Left lung (tissue), 10 donors: ENCODE data around the gene RTN4RL2. TPM values are rescaled to one million over a fixed set of nuclear protein-coding genes. Genes with fewer than 3 reads are reported as not detected.

Experiments used
- ATAC-seq: fragments of 200-7000 bp; cut with Tn5 transposase; one replicate; pipeline ENCODE4 v1.9.1; 2020; ENCODE audit warnings: moderate library complexity
- DNase-seq, 4 donors: peaks; one replicate each; pipeline ENCODE4 v3.0.0-alpha.2; 2013 to 2020
- H3K27ac ChIP-seq, 2 donors: fragments of 200-600 bp; sonication (generic) in 1 of 2; one replicate each; pipeline versions ENCODE4 v1.5.0 to v1.8.0; 2020 to 2021
- H3K27me3 ChIP-seq, 2 donors: fragments of 200-600 bp; sonication (generic) in 1 of 2; one replicate each; pipeline versions ENCODE4 v1.5.0 to v1.8.0; 2020 to 2021
- H3K36me3 ChIP-seq, 2 donors: fragments of 200-600 bp; sonication (generic) in 1 of 2; one replicate each; pipeline versions ENCODE4 v1.5.0 to v1.8.0; 2020 to 2021
- H3K4me1 ChIP-seq, 2 donors: fragments of 200-600 bp; one replicate each; pipeline ENCODE4 v1.8.0; 2021
- H3K4me3 ChIP-seq, 2 donors: fragments of 200-600 bp; sonication (generic) in 1 of 2; one replicate each; pipeline versions ENCODE4 v1.5.0 to v1.8.0; 2020 to 2021; ENCODE audit warnings: mild to moderate bottlenecking in 1 of 2
- H3K9me3 ChIP-seq, 2 donors: fragments of 200-600 bp; sonication (generic) in 1 of 2; one replicate each; pipeline versions ENCODE4 v1.5.0 to v1.8.0; 2020 to 2021
- intact Hi-C, 2 donors: fragments of 100-400 bp; cut with DNase I; formaldehyde crosslinking; loops; one replicate each; pipeline versions ENCODE4 v1.11.2 to v1.14.2; 2022
- polyA plus RNA-seq, 6 donors: library from polyadenylated mRNA; unstranded; fragments of 120-200 nt; gene quantifications; one replicate each; pipeline ENCODE4 v1.2.1, GENCODE V29; 2013; ENCODE audit not compliant: insufficient read length in 6 of 6
- total RNA-seq, 2 donors: library from RNA; stranded (reverse); fragmentation: NEBNext Ultra II Directional; extraction: Animal tissue kit (Norgen Biotek cat#: 25700); gene quantifications; one replicate each; pipeline ENCODE4 v1.2.1, GENCODE V29; 2021
- TF ChIP-seq, protein P1 (sequence below), 2 donors: fragments of 200-600 bp; sonication (generic) in 1 of 2; IDR thresholded peaks; one replicate each; pipeline versions ENCODE4 v1.5.0 to v1.8.0; 2021; ENCODE audit warnings: antibody characterized with exemption in 2 of 2
- donor health status: DM: no; HTN: yes; CAD: no.
- donor health status: DM: no; HTN: no; CAD: no.

RTN4RL2 gene
- total and polyA plus RNA-seq, 8 donors = 0.87 to 4.8 (median 2.5) TPM

DNA sequence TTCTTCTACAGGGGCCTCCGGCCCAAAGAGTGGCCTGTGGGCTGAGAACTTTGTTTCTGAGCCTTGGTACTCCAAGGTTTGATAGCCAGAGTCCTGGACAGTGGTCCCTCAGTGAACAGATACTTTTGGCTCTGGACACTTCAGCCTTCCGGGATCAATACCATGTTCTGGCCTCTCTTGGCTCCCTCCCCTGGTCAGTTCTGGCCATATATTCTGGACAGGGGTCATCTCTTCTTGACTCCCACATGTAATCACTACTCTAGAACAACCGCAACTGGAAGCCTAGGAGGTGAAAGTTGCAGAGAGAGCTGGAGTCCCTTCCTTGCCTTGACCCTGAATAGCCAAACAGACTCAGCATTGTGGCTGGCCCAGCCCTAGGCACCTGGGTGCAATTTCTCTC is 2.3 kb downstream of the RTN4RL2 start:
- ATAC-seq (no peak), DNase-seq (no peak)
- Histone ChIP-seq H3K4me1 (peaks cover 21 to 35% of the 10 kb centered on the region in 2 donors), H3K27ac (no peak overlapping the region), H3K9me3 (no peaks in the 10 kb centered on the region), H3K27me3 (peaks cover 11 to 49% of the 10 kb centered on the region in 2 donors), H3K36me3 (no peaks in the 10 kb centered on the region), H3K4me3 (no peak overlapping the region)
- TF ChIP-seq, protein P1, sequence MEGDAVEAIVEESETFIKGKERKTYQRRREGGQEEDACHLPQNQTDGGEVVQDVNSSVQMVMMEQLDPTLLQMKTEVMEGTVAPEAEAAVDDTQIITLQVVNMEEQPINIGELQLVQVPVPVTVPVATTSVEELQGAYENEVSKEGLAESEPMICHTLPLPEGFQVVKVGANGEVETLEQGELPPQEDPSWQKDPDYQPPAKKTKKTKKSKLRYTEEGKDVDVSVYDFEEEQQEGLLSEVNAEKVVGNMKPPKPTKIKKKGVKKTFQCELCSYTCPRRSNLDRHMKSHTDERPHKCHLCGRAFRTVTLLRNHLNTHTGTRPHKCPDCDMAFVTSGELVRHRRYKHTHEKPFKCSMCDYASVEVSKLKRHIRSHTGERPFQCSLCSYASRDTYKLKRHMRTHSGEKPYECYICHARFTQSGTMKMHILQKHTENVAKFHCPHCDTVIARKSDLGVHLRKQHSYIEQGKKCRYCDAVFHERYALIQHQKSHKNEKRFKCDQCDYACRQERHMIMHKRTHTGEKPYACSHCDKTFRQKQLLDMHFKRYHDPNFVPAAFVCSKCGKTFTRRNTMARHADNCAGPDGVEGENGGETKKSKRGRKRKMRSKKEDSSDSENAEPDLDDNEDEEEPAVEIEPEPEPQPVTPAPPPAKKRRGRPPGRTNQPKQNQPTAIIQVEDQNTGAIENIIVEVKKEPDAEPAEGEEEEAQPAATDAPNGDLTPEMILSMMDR (IDR thresholded peaks at IDR 0.05) = no peak
- intact Hi-C loops = no loop called here

- Histone ChIP-seq H3K9me3 (no peaks in the 10 kb centered on the region), H3K4me1 (peaks cover 12 to 22% of the 10 kb centered on the region in 2 donors), H3K27me3 (peaks cover 11 to 35% of the 10 kb centered on the region in 2 donors), H3K36me3 (no peaks in the 10 kb centered on the region), H3K4me3 (no peak overlapping the region), H3K27ac (no peak overlapping the region)
- no peak for ATAC-seq
- TF ChIP-seq, protein P1 (IDR thresholded peaks at IDR 0.05) = no peak
- intact Hi-C loops = no loop called here
- DNase-seq = no peak
Measured at GRCh38 chr11:57463671-57464538, 3.6 kb downstream of the RTN4RL2 start.

- no peak for ATAC-seq
- H3K9me3 ChIP-seq = no peaks in the 10 kb centered on the region
- no peak overlapping the region for H3K27ac ChIP-seq
- no peak overlapping the region for H3K4me3 ChIP-seq
- H3K36me3 ChIP-seq = no peaks in the 10 kb centered on the region
- H3K27me3 ChIP-seq = peaks cover 3 to 28% of the 10 kb centered on the region in 2 donors
- intact Hi-C loops = no loop called here
- TF ChIP-seq, protein P1 (IDR thresholded peaks at IDR 0.05) = no peak
- DNase-seq = no peak
- peaks cover 4 to 15% of the 10 kb centered on the region in 2 donors for H3K4me1 ChIP-seq
Measured at GRCh38 chr11:57464539-57465181, 4.3 kb downstream of the RTN4RL2 start.

GRCh38 chr11:57466680-57467079 is 6.4 kb downstream of the RTN4RL2 start:
- Histone ChIP-seq H3K36me3 (no peaks in the 10 kb centered on the region), H3K27me3 (peaks cover 0 to 8% of the 10 kb centered on the region in 2 donors), H3K4me1 (no peaks in the 10 kb centered on the region), H3K27ac (no peak overlapping the region), H3K4me3 (no peak overlapping the region), H3K9me3 (no peaks in the 10 kb centered on the region)
- DNase-seq (no peak), ATAC-seq (no peak)
- TF ChIP-seq, protein P1 (IDR thresholded peaks at IDR 0.05) = no peak
- intact Hi-C loops = no loop called here

GRCh38 chr11:57467508-57468157 is 7.3 kb downstream of the RTN4RL2 start:
- Histone ChIP-seq H3K4me1 (no peaks in the 10 kb centered on the region), H3K4me3 (no peak overlapping the region), H3K36me3 (no peaks in the 10 kb centered on the region), H3K9me3 (no peaks in the 10 kb centered on the region), H3K27me3 (no peaks in the 10 kb centered on the region), H3K27ac (no peak overlapping the region)
- TF ChIP-seq, protein P1 (IDR thresholded peaks at IDR 0.05) = no peak
- intact Hi-C loops = no loop called here
- DNase-seq (no peak), ATAC-seq (peak; percentile 10)
